Astrocyte (in vitro differentiated cells and primary cell): ENCODE data around the gene DSG3. TPM values are rescaled to one million over a fixed set of nuclear protein-coding genes. Genes with fewer than 3 reads are reported as not detected.

Source experiments
- DNase-seq: peaks from one replicate; pipeline ENCODE4 v3.0.0-alpha.2; 2010; ENCODE audit warnings: low read depth
- FAIRE-seq: peaks from 2 replicates; lab custom pipeline; 2011; peaks lifted over from hg19 to GRCh38; lab: Jason Lieb, UNC
- H2AFZ ChIP-seq: 2 replicates; pipeline ENCODE4 v1.6.0; 2012; ENCODE audit warnings: low read depth, low read length, inconsistent platforms
- H3K27ac ChIP-seq: 2 replicates; pipeline ENCODE4 v1.5.1; 2011; ENCODE audit warnings: low read depth, low read length, inconsistent platforms
- H3K27me3 ChIP-seq: 2 replicates; pipeline ENCODE4 v1.6.0; 2011; ENCODE audit warnings: low read length, inconsistent platforms; ENCODE audit not compliant: insufficient read depth
- H3K36me3 ChIP-seq: 2 replicates; pipeline ENCODE4 v1.5.1; 2011; ENCODE audit warnings: low read length, inconsistent platforms; ENCODE audit not compliant: insufficient read depth
- H3K4me1 ChIP-seq: 2 replicates; pipeline ENCODE4 v1.5.1; 2011; ENCODE audit warnings: low read length, inconsistent platforms; ENCODE audit not compliant: insufficient read depth
- H3K4me2 ChIP-seq: 2 replicates; pipeline ENCODE4 v1.6.0; 2012; ENCODE audit warnings: low read length, inconsistent platforms
- H3K4me3 ChIP-seq: 2 replicates; pipeline ENCODE4 v1.5.1; 2011; ENCODE audit warnings: low read depth, mild to moderate bottlenecking, low read length, inconsistent platforms; ENCODE audit not compliant: insufficient read depth
- H3K79me2 ChIP-seq: 2 replicates; pipeline ENCODE4 v1.6.0; 2012; ENCODE audit warnings: mild to moderate bottlenecking, low read length, inconsistent platforms; ENCODE audit not compliant: insufficient read depth
- H3K9ac ChIP-seq: 2 replicates; pipeline ENCODE4 v1.6.0; 2012; ENCODE audit warnings: mild to moderate bottlenecking, low read length, inconsistent platforms
- H3K9me3 ChIP-seq: 2 replicates; pipeline ENCODE4 v1.5.1; 2012; ENCODE audit warnings: low read depth, mild to moderate bottlenecking, low read length, inconsistent platforms; ENCODE audit not compliant: insufficient read depth
- H4K20me1 ChIP-seq: 2 replicates; pipeline ENCODE4 v1.6.0; 2012; ENCODE audit warnings: low read length, inconsistent platforms; ENCODE audit not compliant: insufficient read depth
- H3K27ac Mint-ChIP-seq: one replicate; pipeline ENCODE4 v1.8.0; 2021; ENCODE audit warnings: mild to moderate bottlenecking, mixed read lengths; ENCODE audit not compliant: unreplicated experiment
- H3K27me3 Mint-ChIP-seq: one replicate; pipeline ENCODE4 v1.8.0; 2021; ENCODE audit warnings: low read depth, mixed read lengths; ENCODE audit not compliant: unreplicated experiment
- H3K36me3 Mint-ChIP-seq: one replicate; pipeline ENCODE4 v1.8.0; 2021; ENCODE audit warnings: low read depth, mixed read lengths; ENCODE audit not compliant: unreplicated experiment
- H3K4me1 Mint-ChIP-seq: one replicate; pipeline ENCODE4 v1.8.0; 2021; ENCODE audit warnings: low read depth, mixed read lengths; ENCODE audit not compliant: unreplicated experiment
- H3K4me3 Mint-ChIP-seq: one replicate; pipeline ENCODE4 v1.8.0; 2021; ENCODE audit warnings: mild to moderate bottlenecking, moderate library complexity, mixed read lengths; ENCODE audit not compliant: unreplicated experiment
- H3K9me3 Mint-ChIP-seq: one replicate; pipeline ENCODE4 v1.8.0; 2021; ENCODE audit warnings: mild to moderate bottlenecking, mixed read lengths; ENCODE audit not compliant: unreplicated experiment
- EZH2 ChIP-seq: IDR thresholded peaks from 2 replicates; pipeline ENCODE4 v1.6.1; 2012; ENCODE audit warnings: mild to moderate bottlenecking, low read length, inconsistent platforms; ENCODE audit not compliant: insufficient read depth
- total RNA-seq: library from RNA; stranded (reverse); gene quantifications from 2 replicates; pipeline ENCODE4 v1.2.1, GENCODE V29; 2021
- TF ChIP-seq, protein P1 (sequence below): IDR thresholded peaks from 2 replicates; pipeline ENCODE4 v1.5.1; 2011; ENCODE audit warnings: low read depth, mild to moderate bottlenecking, inconsistent platforms, low read length, moderate library complexity; ENCODE audit not compliant: insufficient read depth

DSG3 gene
- total RNA-seq, 1 donor from 2014 or later, result 0.64 TPM

DNA sequence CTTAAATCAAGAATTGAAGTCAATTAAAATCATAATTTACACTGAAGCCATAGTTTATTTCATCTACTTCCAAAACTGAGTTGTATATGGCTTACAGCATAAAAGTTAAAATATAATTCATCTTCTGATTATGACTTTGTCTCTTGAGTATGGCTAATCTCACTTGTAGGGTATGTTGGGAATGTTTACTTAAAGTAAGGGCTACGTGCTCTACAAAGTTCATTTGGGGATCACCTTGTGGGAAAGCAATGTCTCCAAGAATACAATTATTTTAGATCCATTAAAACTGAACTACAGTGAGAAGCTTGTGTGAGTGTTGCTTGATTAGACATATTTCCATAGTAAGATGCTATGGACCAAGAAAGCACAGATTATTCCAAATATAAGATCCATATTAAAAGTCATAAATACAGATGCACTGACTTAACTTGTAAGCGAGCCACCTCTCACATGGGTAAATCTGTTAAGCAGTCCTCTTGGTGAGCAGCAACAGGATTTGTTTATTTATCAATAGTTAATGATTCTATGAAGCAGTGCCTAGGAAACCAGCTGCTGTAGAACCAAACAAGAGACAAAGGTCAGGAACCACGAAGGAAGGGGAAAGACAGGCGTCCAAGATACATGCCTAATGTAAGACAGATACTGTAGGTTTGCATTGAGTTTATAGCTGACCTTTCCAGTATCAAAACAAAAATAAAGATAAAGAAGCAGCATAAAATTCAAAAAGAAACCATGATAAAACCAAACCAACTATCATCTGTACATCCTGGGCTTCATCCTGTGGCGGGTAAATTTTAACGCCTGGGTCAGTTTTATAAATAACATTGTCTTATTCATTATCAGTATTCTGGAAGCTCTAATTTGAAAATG, 46.1 kb upstream of the DSG3 start:
- FAIRE-seq, result no peak
- Histone ChIP-seq H2AFZ (no peak overlapping the region), H4K20me1 (no peaks in the 10 kb centered on the region), H3K4me2 (no peak overlapping the region), H3K27ac (no peak overlapping the region), H3K27me3 (peaks cover 9% of the 10 kb centered on the region), H3K9me3 (no peaks in the 10 kb centered on the region), H3K36me3 (no peaks in the 10 kb centered on the region), H3K4me1 (peaks cover 6% of the 10 kb centered on the region), H3K79me2 (no peaks in the 10 kb centered on the region), H3K4me3 (no peak overlapping the region), H3K9ac (no peak overlapping the region)
- DNase-seq, result peak; percentile 14
- Mint-ChIP-seq H3K36me3 (no peaks in the 10 kb centered on the region), H3K27ac (peak overlapping the region; percentile 20), H3K27me3 (no peaks in the 10 kb centered on the region), H3K9me3 (no peaks in the 10 kb centered on the region), H3K4me1 (peaks cover 15% of the 10 kb centered on the region), H3K4me3 (no peak overlapping the region)
- no peak for TF ChIP-seq EZH2
- TF ChIP-seq, protein P1, sequence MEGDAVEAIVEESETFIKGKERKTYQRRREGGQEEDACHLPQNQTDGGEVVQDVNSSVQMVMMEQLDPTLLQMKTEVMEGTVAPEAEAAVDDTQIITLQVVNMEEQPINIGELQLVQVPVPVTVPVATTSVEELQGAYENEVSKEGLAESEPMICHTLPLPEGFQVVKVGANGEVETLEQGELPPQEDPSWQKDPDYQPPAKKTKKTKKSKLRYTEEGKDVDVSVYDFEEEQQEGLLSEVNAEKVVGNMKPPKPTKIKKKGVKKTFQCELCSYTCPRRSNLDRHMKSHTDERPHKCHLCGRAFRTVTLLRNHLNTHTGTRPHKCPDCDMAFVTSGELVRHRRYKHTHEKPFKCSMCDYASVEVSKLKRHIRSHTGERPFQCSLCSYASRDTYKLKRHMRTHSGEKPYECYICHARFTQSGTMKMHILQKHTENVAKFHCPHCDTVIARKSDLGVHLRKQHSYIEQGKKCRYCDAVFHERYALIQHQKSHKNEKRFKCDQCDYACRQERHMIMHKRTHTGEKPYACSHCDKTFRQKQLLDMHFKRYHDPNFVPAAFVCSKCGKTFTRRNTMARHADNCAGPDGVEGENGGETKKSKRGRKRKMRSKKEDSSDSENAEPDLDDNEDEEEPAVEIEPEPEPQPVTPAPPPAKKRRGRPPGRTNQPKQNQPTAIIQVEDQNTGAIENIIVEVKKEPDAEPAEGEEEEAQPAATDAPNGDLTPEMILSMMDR, result no peak

- no peak overlapping the region for H3K4me3 Mint-ChIP-seq
- Histone ChIP-seq H4K20me1 (no peaks in the 10 kb centered on the region), H3K36me3 (no peaks in the 10 kb centered on the region), H3K4me2 (no peak overlapping the region), H3K9ac (no peak overlapping the region), H3K9me3 (no peaks in the 10 kb centered on the region), H3K27me3 (peaks cover 9% of the 10 kb centered on the region), H3K27ac (no peak overlapping the region), H3K4me3 (no peak overlapping the region), H2AFZ (no peak overlapping the region), H3K4me1 (peaks cover 6% of the 10 kb centered on the region), H3K79me2 (no peaks in the 10 kb centered on the region)
- TF ChIP-seq EZH2, result no peak
- TF ChIP-seq, protein P1, result no peak
- H3K27me3 Mint-ChIP-seq, result no peaks in the 10 kb centered on the region
- no peak overlapping the region for H3K27ac Mint-ChIP-seq
- H3K4me1 Mint-ChIP-seq, result peaks cover 15% of the 10 kb centered on the region
- FAIRE-seq (no peak), DNase-seq (no peak)
- no peaks in the 10 kb centered on the region for H3K9me3 Mint-ChIP-seq
- no peaks in the 10 kb centered on the region for H3K36me3 Mint-ChIP-seq
These were observed 45.5 kb upstream of the DSG3 start for GRCh38 chr18:31402026-31402373.

GRCh38 chr18:31403409-31403808, 44.1 kb upstream of the DSG3 start:
- TF ChIP-seq EZH2, result no peak
- TF ChIP-seq, protein P1, result no peak

More at GRCh38 chr18:31403409-31403808, 44.1 kb upstream of the DSG3 start:
- H3K4me1 ChIP-seq, result peaks cover 6% of the 10 kb centered on the region
- Mint-ChIP-seq H3K27me3 (no peaks in the 10 kb centered on the region), H3K4me1 (peaks cover 12% of the 10 kb centered on the region), H3K9me3 (no peaks in the 10 kb centered on the region), H3K4me3 (no peak overlapping the region), H3K27ac (no peak overlapping the region), H3K36me3 (no peaks in the 10 kb centered on the region)
- H3K4me3 ChIP-seq, result no peak overlapping the region
- H4K20me1 ChIP-seq, result no peaks in the 10 kb centered on the region
- H2AFZ ChIP-seq, result no peak overlapping the region
- H3K4me2 ChIP-seq, result no peak overlapping the region
- no peak overlapping the region for H3K27ac ChIP-seq
- FAIRE-seq (no peak), DNase-seq (no peak)
- H3K79me2 ChIP-seq, result no peaks in the 10 kb centered on the region
- no peaks in the 10 kb centered on the region for H3K36me3 ChIP-seq
- H3K9me3 ChIP-seq, result no peaks in the 10 kb centered on the region
- H3K27me3 ChIP-seq, result peaks cover 9% of the 10 kb centered on the region
- H3K9ac ChIP-seq, result no peak overlapping the region
